Neural progenitor cell (in vitro differentiated cells): Measurements from ENCODE around the gene BBS12. TPM values are rescaled to one million over a fixed set of nuclear protein-coding genes. Genes with fewer than 3 reads are reported as not detected.

Experiments used
- DNase-seq: peaks from one replicate; pipeline ENCODE4 v3.0.0-alpha.2; 2016; ENCODE audit warnings: low spot score
- H2AFZ ChIP-seq: fragments of 200-600 bp; sonication (generic); replicated peaks from 2 replicates; pipeline ENCODE4 v1.6.1; 2016; ENCODE audit warnings: antibody characterized with exemption
- H3F3A ChIP-seq: fragments of 200-600 bp; sonication (generic); 2 replicates; pipeline ENCODE4 v1.6.1; 2016; ENCODE audit warnings: antibody characterized with exemption, low read depth
- H3K27ac ChIP-seq: fragments of 200-600 bp; sonication (generic); 2 replicates; pipeline ENCODE4 v1.5.1; 2016; ENCODE audit warnings: mild to moderate bottlenecking
- H3K27me3 ChIP-seq: fragments of 200-600 bp; sonication (generic); 2 replicates; pipeline ENCODE4 v1.6.1; 2016; ENCODE audit warnings: mild to moderate bottlenecking, moderate library complexity
- H3K36me3 ChIP-seq: fragments of 200-600 bp; sonication (generic); 2 replicates; pipeline ENCODE4 v1.5.1; 2016
- H3K4me1 ChIP-seq: fragments of 200-600 bp; sonication (generic); 2 replicates; pipeline ENCODE4 v1.6.1; 2016; ENCODE audit warnings: mixed run types
- H3K4me2 ChIP-seq: fragments of 200-600 bp; sonication (generic); 2 replicates; pipeline ENCODE4 v1.6.1; 2016
- H3K4me3 ChIP-seq: fragments of 200-600 bp; sonication (generic); 2 replicates; pipeline ENCODE4 v1.5.1; 2016
- H3K79me2 ChIP-seq: fragments of 200-600 bp; sonication (generic); 2 replicates; pipeline ENCODE4 v1.6.1; 2016; ENCODE audit warnings: low read depth
- H3K9ac ChIP-seq: fragments of 200-600 bp; sonication (generic); 2 replicates; pipeline ENCODE4 v1.6.1; 2016
- H3K9me3 ChIP-seq: fragments of 200-600 bp; sonication (generic); 2 replicates; pipeline ENCODE4 v1.5.1; 2016; ENCODE audit warnings: low read depth
- H4K20me1 ChIP-seq: fragments of 200-600 bp; sonication (generic); 2 replicates; pipeline ENCODE4 v1.6.1; 2016; ENCODE audit warnings: low read depth
- H3K27ac Mint-ChIP-seq: 3 replicates; pipeline ENCODE4 v1.8.0; 2021; ENCODE audit warnings: mixed read lengths
- H3K27me3 Mint-ChIP-seq: 2 replicates; pipeline ENCODE4 v1.8.0; 2022; ENCODE audit warnings: low read depth, mild to moderate bottlenecking, inconsistent platforms, moderate library complexity, mixed read lengths; ENCODE audit not compliant: insufficient read depth
- H3K36me3 Mint-ChIP-seq: 3 replicates; pipeline ENCODE4 v1.8.0; 2021; ENCODE audit warnings: mixed read lengths
- H3K4me1 Mint-ChIP-seq: 3 replicates; pipeline ENCODE4 v1.8.0; 2021; ENCODE audit warnings: mixed read lengths
- H3K4me3 Mint-ChIP-seq: 3 replicates; pipeline ENCODE4 v1.8.0; 2021; ENCODE audit warnings: mild to moderate bottlenecking, moderate library complexity, mixed read lengths
- H3K9me3 Mint-ChIP-seq: 3 replicates; pipeline ENCODE4 v1.8.0; 2020; ENCODE audit warnings: mixed read lengths
- EZH2 ChIP-seq: fragments of 200-600 bp; sonication (generic); IDR thresholded peaks from 2 replicates; pipeline ENCODE4 v1.6.1; 2017; ENCODE audit warnings: antibody characterized with exemption, mild to moderate bottlenecking, moderate library complexity
- EZH2phosphoT487 ChIP-seq: fragments of 200-600 bp; sonication (generic); IDR thresholded peaks from 2 replicates; pipeline ENCODE4 v1.6.1; 2017; ENCODE audit warnings: antibody characterized with exemption
- total RNA-seq: library from RNA; depleted of rRNA; stranded (reverse); fragments of >200 nt; gene quantifications from 2 replicates; pipeline ENCODE4 v1.2.3, GENCODE V29; 2015; ENCODE audit warnings: low replicate concordance
- TF ChIP-seq, protein P1 (sequence below): fragments of 200-600 bp; sonication (generic); IDR thresholded peaks from 2 replicates; pipeline ENCODE4 v1.5.1; 2017; ENCODE audit warnings: antibody characterized with exemption, mild to moderate bottlenecking

The BBS12 gene
- total RNA-seq, 1 donor from 2014 or later, result 7.7 TPM

DNA sequence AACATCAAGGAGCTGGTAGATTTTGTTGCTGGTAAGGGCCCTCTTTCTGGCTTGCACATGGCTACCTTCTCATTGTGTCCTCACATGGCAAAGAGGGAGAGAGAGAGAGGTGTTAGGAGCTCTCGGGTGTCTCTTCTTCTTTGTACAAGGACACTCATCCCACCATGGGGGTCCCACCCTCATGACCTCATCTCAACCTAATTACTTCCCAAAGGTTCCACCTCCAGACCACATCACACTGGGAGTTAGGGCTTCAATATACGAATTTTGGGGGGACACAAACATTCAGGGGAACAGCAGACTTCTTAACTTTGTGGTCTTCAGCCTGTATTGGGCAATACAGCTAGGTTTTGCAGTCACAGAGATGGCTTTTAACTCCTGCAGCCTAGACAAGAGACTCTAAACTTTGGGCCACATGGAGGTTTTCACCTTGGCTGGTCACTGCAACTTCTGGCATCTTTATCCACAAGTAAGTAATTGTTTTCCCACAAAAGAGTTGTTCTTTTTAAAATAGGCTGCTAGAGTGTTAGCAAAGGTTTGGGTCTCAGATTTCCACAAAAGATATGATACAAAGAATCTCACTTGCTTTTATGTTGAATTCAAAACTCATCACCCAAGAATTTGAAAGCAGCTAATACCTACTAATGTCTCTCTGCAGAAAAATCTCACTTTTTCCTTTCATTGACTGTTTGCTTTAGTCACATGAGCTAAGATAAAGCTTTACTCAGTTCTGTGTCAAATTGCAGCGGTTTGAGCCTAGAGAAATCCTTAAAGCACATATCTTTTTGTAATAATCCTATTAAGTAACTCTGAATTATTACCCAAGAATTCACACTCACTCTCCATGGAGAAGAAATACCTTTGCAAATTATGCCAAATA, 39.6 kb upstream of the BBS12 start:
- Histone ChIP-seq H2AFZ (no peak overlapping the region), H3K27me3 (no peaks in the 10 kb centered on the region), H3K4me3 (no peak overlapping the region), H3K79me2 (no peaks in the 10 kb centered on the region), H3K4me1 (no peaks in the 10 kb centered on the region), H3K27ac (no peak overlapping the region), H3K9me3 (no peaks in the 10 kb centered on the region), H3F3A (no peaks in the 10 kb centered on the region), H3K9ac (no peak overlapping the region), H3K4me2 (no peak overlapping the region), H3K36me3 (no peaks in the 10 kb centered on the region), H4K20me1 (no peaks in the 10 kb centered on the region)
- no peak for DNase-seq
- no peaks in the 10 kb centered on the region for H3K9me3 Mint-ChIP-seq
- no peaks in the 10 kb centered on the region for H3K27me3 Mint-ChIP-seq
- no peak overlapping the region for H3K4me3 Mint-ChIP-seq
- TF ChIP-seq EZH2, result no peak
- TF ChIP-seq, protein P1, sequence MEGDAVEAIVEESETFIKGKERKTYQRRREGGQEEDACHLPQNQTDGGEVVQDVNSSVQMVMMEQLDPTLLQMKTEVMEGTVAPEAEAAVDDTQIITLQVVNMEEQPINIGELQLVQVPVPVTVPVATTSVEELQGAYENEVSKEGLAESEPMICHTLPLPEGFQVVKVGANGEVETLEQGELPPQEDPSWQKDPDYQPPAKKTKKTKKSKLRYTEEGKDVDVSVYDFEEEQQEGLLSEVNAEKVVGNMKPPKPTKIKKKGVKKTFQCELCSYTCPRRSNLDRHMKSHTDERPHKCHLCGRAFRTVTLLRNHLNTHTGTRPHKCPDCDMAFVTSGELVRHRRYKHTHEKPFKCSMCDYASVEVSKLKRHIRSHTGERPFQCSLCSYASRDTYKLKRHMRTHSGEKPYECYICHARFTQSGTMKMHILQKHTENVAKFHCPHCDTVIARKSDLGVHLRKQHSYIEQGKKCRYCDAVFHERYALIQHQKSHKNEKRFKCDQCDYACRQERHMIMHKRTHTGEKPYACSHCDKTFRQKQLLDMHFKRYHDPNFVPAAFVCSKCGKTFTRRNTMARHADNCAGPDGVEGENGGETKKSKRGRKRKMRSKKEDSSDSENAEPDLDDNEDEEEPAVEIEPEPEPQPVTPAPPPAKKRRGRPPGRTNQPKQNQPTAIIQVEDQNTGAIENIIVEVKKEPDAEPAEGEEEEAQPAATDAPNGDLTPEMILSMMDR, result no peak
- TF ChIP-seq EZH2phosphoT487, result no peak
- H3K36me3 Mint-ChIP-seq, result no peaks in the 10 kb centered on the region
- peaks cover 4% of the 10 kb centered on the region for H3K4me1 Mint-ChIP-seq
- no peak overlapping the region for H3K27ac Mint-ChIP-seq

- Mint-ChIP-seq H3K4me3 (no peak overlapping the region), H3K4me1 (no peaks in the 10 kb centered on the region), H3K27ac (no peak overlapping the region), H3K36me3 (no peaks in the 10 kb centered on the region), H3K27me3 (no peaks in the 10 kb centered on the region), H3K9me3 (no peaks in the 10 kb centered on the region)
- Histone ChIP-seq H3K27ac (no peak overlapping the region), H3K4me2 (no peak overlapping the region), H4K20me1 (no peaks in the 10 kb centered on the region), H3K27me3 (no peaks in the 10 kb centered on the region), H3K9me3 (no peaks in the 10 kb centered on the region), H3K79me2 (no peaks in the 10 kb centered on the region), H3K4me3 (no peak overlapping the region), H2AFZ (no peak overlapping the region), H3K9ac (no peak overlapping the region), H3F3A (no peaks in the 10 kb centered on the region), H3K36me3 (no peaks in the 10 kb centered on the region), H3K4me1 (no peaks in the 10 kb centered on the region)
- TF ChIP-seq, protein P1, result no peak
- no peak for TF ChIP-seq EZH2phosphoT487
- no peak for TF ChIP-seq EZH2
- no peak for DNase-seq
Measured at GRCh38 chr4:122695226-122695625, 37.3 kb upstream of the BBS12 start.

- H3K4me1 Mint-ChIP-seq, result no peaks in the 10 kb centered on the region
- H2AFZ ChIP-seq, result no peak overlapping the region
- no peak overlapping the region for H3K4me2 ChIP-seq
- no peaks in the 10 kb centered on the region for H3K4me1 ChIP-seq
- DNase-seq, result no peak
- no peak overlapping the region for H3K27ac Mint-ChIP-seq
- no peak overlapping the region for H3K4me3 ChIP-seq
- H3K27me3 Mint-ChIP-seq, result no peaks in the 10 kb centered on the region
- H3F3A ChIP-seq, result no peaks in the 10 kb centered on the region
- no peaks in the 10 kb centered on the region for H3K79me2 ChIP-seq
- no peak overlapping the region for H3K9ac ChIP-seq
- no peaks in the 10 kb centered on the region for H4K20me1 ChIP-seq
- no peaks in the 10 kb centered on the region for H3K36me3 Mint-ChIP-seq
- no peaks in the 10 kb centered on the region for H3K27me3 ChIP-seq
- no peaks in the 10 kb centered on the region for H3K9me3 ChIP-seq
- H3K36me3 ChIP-seq, result no peaks in the 10 kb centered on the region
- H3K27ac ChIP-seq, result no peak overlapping the region
- H3K4me3 Mint-ChIP-seq, result no peak overlapping the region
- no peaks in the 10 kb centered on the region for H3K9me3 Mint-ChIP-seq
- TF ChIP-seq EZH2, result no peak
- no peak for TF ChIP-seq EZH2phosphoT487
- TF ChIP-seq, protein P1, result no peak
Measured at GRCh38 chr4:122700178-122700725, 32.3 kb upstream of the BBS12 start.
